Nephron progenitor cell (in vitro differentiated cells): ENCODE measurements around the gene DMWD.

Experiments
- DNase-seq: peaks from one replicate; pipeline ENCODE4 v3.0.0; 2021
- H3K27ac Mint-ChIP-seq: 2 replicates; pipeline ENCODE4 v1.8.0; 2021; ENCODE audit warnings: mild to moderate bottlenecking, moderate library complexity, mixed read lengths
- H3K27me3 Mint-ChIP-seq: 2 replicates; pipeline ENCODE4 v1.8.0; 2021; ENCODE audit warnings: mild to moderate bottlenecking, low read depth, mixed read lengths; ENCODE audit not compliant: poor library complexity
- H3K36me3 Mint-ChIP-seq: 2 replicates; pipeline ENCODE4 v1.8.0; 2021; ENCODE audit warnings: low read depth, mixed read lengths
- H3K4me1 Mint-ChIP-seq: 2 replicates; pipeline ENCODE4 v1.8.0; 2021; ENCODE audit warnings: mixed read lengths
- H3K4me3 Mint-ChIP-seq: 2 replicates; pipeline ENCODE4 v1.8.0; 2021; ENCODE audit warnings: mild to moderate bottlenecking, moderate library complexity, mixed read lengths
- H3K9me3 Mint-ChIP-seq: 2 replicates; pipeline ENCODE4 v1.8.0; 2021; ENCODE audit warnings: mild to moderate bottlenecking, moderate library complexity, mixed read lengths
- TF ChIP-seq, protein P1 (sequence below): fragments of 200-600 bp; sonication (generic); IDR thresholded peaks from 2 replicates; pipeline ENCODE4 v1.5.0; 2021; ENCODE audit warnings: antibody characterized with exemption

DMWD gene

DNA sequence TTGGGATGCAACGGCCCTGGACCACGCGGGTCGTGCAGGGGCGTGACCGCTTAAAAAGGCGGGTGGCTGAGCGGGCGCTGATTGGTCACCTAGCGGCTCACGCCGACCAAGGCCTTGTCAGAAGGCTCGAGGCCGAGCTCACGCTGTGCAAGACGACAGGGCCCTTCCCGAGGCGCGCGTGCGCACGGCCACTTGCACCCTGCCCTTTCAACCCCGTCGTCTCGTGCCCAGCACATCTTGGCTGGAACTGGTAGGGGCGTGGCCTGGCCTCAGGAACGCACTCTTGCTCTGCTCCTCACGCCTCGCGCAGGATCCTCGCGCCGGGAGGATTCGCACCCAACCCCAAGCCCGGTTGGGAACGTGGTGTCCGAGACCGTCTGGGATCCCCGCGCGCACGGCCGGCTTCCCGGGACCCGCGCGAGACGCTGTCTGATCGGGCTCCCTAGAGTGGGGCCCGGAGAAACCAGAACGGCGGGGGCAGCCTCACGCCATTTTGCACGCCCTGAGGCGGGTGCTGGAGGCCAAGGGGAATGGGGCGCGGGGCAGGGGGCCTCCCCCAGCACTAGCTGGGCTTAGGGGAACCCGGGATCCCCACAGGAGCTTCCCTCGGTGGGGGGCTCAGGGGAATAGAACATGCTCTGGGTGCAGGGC is 59.4 kb downstream of the DMWD start, which contains the start of gene MEIOSIN:
Gene MEIOSIN, plus strand, starts transcription at position 280 of the 651 bp plus-strand sequence. CDS start 1,938 bp downstream, outside the sequence.
- H3K4me1 Mint-ChIP-seq, result peaks cover 18% of the 10 kb centered on the region
- DNase-seq, result no peak
- no peak within 1 kb of the TSS for H3K27ac Mint-ChIP-seq
- TF ChIP-seq, protein P1, sequence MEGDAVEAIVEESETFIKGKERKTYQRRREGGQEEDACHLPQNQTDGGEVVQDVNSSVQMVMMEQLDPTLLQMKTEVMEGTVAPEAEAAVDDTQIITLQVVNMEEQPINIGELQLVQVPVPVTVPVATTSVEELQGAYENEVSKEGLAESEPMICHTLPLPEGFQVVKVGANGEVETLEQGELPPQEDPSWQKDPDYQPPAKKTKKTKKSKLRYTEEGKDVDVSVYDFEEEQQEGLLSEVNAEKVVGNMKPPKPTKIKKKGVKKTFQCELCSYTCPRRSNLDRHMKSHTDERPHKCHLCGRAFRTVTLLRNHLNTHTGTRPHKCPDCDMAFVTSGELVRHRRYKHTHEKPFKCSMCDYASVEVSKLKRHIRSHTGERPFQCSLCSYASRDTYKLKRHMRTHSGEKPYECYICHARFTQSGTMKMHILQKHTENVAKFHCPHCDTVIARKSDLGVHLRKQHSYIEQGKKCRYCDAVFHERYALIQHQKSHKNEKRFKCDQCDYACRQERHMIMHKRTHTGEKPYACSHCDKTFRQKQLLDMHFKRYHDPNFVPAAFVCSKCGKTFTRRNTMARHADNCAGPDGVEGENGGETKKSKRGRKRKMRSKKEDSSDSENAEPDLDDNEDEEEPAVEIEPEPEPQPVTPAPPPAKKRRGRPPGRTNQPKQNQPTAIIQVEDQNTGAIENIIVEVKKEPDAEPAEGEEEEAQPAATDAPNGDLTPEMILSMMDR, result no peak
- H3K36me3 Mint-ChIP-seq, result no peaks in the 10 kb centered on the region
- peaks cover 14% of the 10 kb centered on the region for H3K27me3 Mint-ChIP-seq
- H3K4me3 Mint-ChIP-seq, result no peak within 1 kb of the TSS
- H3K9me3 Mint-ChIP-seq, result no peaks in the 10 kb centered on the region
